ENCODE data around the gene SLC22A31.
A peak's percentile ranks its signal among the peaks of the same experiment; 100 is the strongest.
"Not testable (repeated sequence)": the region's sequence is repeated elsewhere in the genome, so short reads cannot be mapped to it uniquely, and the experiment has no call there.

Gene SLC22A31

DNA sequence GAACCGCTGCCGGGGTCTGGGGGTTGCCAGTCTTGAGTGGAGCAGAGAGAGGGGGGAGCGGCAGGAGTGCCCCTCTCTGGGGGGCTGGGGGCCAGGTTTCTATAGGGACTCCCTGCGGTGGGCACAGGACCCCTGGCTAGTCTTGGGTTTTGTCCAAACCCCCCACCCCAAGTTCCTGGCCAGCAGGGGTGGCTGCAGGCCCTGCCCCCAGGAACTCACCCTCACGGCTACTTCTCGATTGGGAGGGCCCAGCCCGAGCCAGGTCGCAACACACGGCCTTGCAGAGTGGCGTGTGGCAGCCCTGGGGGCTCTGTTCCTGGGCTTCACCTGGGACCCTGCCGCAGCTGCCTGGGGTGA lies 28.2 kb downstream of the SLC22A31 start:
- TF ChIP-seq FOXP2 (optimal IDR thresholded peaks at IDR 0.05; ENCODE audit: control extremely low read depth, extremely low read length, insufficient read depth) (no peak), EZH2 (IDR thresholded peaks at IDR 0.05) (no peak), POLR2AphosphoS5 (IDR thresholded peaks at IDR 0.05; ENCODE audit: borderline replicate concordance, low read depth, low read length) (no peak)
- no peaks in the 10 kb centered on the region for H3K9me3 ChIP-seq (ENCODE audit: low read depth, low read length)
- no peak for DNase-seq (ENCODE audit: low read depth, low spot score)
- no peak overlapping the region for H3K4me3 ChIP-seq
- H3K9ac ChIP-seq (ENCODE audit: insufficient read length): no peak overlapping the region
- H3K27ac ChIP-seq: no peak overlapping the region
- no peaks in the 10 kb centered on the region for H3K36me3 ChIP-seq (ENCODE audit: insufficient read depth, low read length)

GRCh38 chr16:89171216-89172170 lies 28.8 kb downstream of the SLC22A31 start, which contains the start of gene CDH15:
TSS of gene CDH15 (plus strand) at chr16:89171748. CDS start at chr16:89171832, 84 bp downstream.
- Histone ChIP-seq H3K9me3 (ENCODE audit: low read depth, low read length) (no peaks in the 10 kb centered on the region), H3K36me3 (ENCODE audit: insufficient read depth, low read length) (no peaks in the 10 kb centered on the region), H3K27ac (no peak within 1 kb of the TSS), H3K4me3 (peak within 1 kb of the TSS; percentile 30; the same call in 1 of the 2 replicates), H3K9ac (ENCODE audit: insufficient read length) (no peak within 1 kb of the TSS)
- no peak for TF ChIP-seq FOXP2 (optimal IDR thresholded peaks at IDR 0.05; ENCODE audit: control extremely low read depth, extremely low read length, insufficient read depth)
- TF ChIP-seq EZH2 (IDR thresholded peaks at IDR 0.05): no peak
- no peak for TF ChIP-seq POLR2AphosphoS5 (IDR thresholded peaks at IDR 0.05; ENCODE audit: borderline replicate concordance, low read depth, low read length)
- DNase-seq (ENCODE audit: low read depth, low spot score): no peak

DNA sequence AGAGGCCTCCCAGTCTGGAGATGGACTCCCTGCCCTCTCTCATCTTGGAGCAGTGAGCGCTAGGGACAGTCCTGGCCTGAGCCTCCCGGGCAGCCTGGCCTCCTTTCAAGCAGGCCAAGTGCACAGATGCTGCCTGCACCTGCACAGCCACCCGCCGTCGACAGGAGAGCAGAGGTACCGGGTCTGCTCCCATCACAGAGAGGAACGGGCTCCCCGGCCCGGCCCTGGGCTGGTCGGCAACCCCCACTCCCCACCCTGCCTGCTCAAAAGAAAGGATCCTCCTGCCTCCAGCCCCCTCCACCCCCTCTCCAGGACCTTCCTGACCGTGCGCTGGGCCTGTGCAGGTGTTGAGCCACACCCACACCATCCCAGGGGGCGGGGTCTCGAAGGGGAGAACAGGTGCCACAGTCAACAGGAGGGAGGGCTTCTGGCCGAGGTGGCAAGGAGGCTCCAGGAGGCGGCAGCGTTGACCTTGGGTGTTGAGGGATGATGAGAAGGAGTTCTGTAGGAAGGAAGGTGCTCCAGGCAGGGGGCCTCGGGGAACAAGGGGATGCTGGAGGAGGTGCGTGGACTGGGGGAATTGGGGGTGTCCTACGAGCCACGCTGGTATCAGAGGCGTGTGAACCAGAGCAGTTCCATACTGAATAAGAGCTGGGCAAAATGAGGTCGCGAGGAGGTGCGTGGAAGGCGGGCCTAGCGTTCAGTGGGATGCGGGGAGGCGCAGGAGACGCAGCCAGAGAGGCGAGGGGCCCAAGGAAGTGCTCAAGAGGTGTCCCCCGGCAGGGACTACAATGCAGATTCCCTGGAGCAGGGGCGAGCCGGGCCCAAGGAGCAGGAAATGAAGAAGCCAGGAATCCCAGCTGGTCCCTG lies 29.8 kb downstream of the SLC22A31 start:
- TF ChIP-seq FOXP2 (optimal IDR thresholded peaks at IDR 0.05; ENCODE audit: control extremely low read depth, extremely low read length, insufficient read depth) (no peak), POLR2AphosphoS5 (IDR thresholded peaks at IDR 0.05; ENCODE audit: borderline replicate concordance, low read depth, low read length) (no peak)
- Histone ChIP-seq H3K9ac (ENCODE audit: insufficient read length) (no peak overlapping the region), H3K27ac (no peak overlapping the region)

DNA sequence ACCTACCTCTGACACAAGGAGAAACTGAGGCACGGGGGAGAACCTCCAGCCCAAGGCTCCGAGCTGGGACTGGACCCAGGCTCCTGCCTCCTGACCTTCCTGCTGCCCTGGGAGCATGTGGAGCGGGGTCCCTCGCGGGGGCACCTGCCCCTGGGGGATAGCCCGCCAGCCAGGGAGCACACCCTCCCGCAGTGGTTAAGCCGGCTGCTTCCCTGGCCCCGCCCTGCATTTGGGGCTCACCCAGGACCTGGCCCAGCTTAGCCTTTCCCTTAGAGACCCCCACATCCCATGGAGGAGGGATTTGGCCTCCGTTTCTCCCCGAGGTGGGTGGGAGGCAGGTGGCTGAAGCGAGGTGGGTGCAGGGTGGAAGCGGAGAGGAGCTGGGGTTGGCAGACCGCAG lies 30.6 kb downstream of the SLC22A31 start:
- H3K36me3 ChIP-seq (ENCODE audit: insufficient read depth, low read length): no peaks in the 10 kb centered on the region
- no peaks in the 10 kb centered on the region for H3K9me3 ChIP-seq (ENCODE audit: low read depth, low read length)
- TF ChIP-seq POLR2AphosphoS5 (IDR thresholded peaks at IDR 0.05; ENCODE audit: borderline replicate concordance, low read depth, low read length): no peak
- TF ChIP-seq EZH2 (IDR thresholded peaks at IDR 0.05): no peak
- TF ChIP-seq FOXP2 (optimal IDR thresholded peaks at IDR 0.05; ENCODE audit: control extremely low read depth, extremely low read length, insufficient read depth): no peak
- H3K9ac ChIP-seq (ENCODE audit: insufficient read length): no peak overlapping the region
- DNase-seq (ENCODE audit: low read depth, low spot score): no peak
- no peak overlapping the region for H3K27ac ChIP-seq
- H3K4me3 ChIP-seq: no peak overlapping the region

More for the DNA sequence above, 29.8 kb downstream of the SLC22A31 start:
- Histone ChIP-seq H3K36me3 (ENCODE audit: insufficient read depth, low read length) (no peaks in the 10 kb centered on the region), H3K9me3 (ENCODE audit: low read depth, low read length) (no peaks in the 10 kb centered on the region), H3K4me3 (peak overlapping the region; percentile 30; the same call in 1 of the 2 replicates)
- DNase-seq (ENCODE audit: low read depth, low spot score): no peak

DNA sequence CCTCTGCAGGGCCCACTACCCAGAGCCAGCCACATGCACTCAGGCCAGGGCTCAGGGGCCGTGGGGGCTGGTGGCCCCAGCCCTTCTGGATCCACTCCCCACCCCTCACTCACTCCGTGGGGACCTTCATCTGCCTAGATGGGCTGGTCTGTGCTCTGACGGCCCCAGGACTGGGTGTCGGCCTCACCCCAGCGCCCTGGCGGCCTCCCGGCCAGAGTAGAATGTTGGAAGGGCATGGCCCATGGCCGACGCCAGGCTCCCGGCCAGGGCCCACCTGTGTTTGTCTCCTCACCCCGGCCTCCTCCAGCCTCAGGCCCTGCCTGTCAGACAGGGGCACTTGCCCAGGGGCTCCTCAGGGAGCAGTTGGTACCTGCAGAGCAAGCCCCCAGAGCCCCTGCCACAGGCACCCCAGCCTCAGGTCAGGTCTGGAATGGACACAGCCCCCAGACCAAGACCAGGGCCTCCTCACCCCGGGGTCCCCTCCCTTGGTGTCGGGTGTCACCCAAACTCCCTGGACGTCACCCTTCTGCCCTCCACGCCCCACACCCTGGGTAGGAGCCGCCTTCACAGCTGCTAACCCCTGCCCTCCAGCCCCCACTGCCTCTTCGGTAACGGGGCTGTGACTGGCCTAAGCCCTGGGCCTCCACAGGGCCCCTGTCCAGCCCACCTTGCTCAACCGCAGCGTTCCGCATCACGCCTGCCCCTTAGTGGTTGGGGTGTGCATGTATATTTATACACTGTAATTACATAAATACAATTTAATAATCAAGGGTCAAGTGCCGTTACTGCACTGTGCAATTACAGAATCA lies 31.8 kb downstream of the SLC22A31 start:
- no peak overlapping the region for H3K27ac ChIP-seq
- no peak overlapping the region for H3K9ac ChIP-seq (ENCODE audit: insufficient read length)
- no peaks in the 10 kb centered on the region for H3K9me3 ChIP-seq (ENCODE audit: low read depth, low read length)
- no peak for DNase-seq (ENCODE audit: low read depth, low spot score)
- no peaks in the 10 kb centered on the region for H3K36me3 ChIP-seq (ENCODE audit: insufficient read depth, low read length)
- no peak overlapping the region for H3K4me3 ChIP-seq
- TF ChIP-seq POLR2AphosphoS5 (IDR thresholded peaks at IDR 0.05; ENCODE audit: borderline replicate concordance, low read depth, low read length) (no peak), FOXP2 (optimal IDR thresholded peaks at IDR 0.05; ENCODE audit: control extremely low read depth, extremely low read length, insufficient read depth) (no peak), EZH2 (IDR thresholded peaks at IDR 0.05) (no peak)

DNA sequence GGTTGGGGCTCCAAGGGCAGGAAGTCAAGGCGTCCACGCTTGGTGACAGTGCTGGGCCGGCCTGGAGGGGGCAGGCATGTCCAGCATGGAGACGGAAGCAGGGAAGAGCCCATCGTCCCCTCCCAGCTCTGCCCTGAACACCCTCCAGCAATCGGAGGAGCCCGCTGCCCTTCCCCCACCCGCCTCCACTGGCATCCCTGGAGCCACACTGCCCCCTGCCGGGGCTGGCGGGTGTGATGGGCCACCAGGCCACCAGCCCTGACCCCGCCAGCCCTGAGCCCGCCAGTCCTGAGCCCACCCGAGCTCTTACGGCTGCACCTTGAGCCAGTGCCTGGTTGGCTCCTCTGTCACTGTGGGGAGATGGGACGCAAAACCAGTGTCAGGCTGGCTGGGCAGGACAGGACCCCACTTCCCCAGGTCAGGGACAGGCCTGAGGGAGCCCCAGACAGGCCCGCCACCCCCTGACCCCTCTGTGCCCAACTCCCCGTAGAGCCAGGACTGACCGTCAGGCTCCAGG lies 32.9 kb downstream of the SLC22A31 start:
- no peak overlapping the region for H3K27ac ChIP-seq
- H3K4me3 ChIP-seq: no peak overlapping the region
- H3K9ac ChIP-seq (ENCODE audit: insufficient read length): no peak overlapping the region
- TF ChIP-seq POLR2AphosphoS5 (IDR thresholded peaks at IDR 0.05; ENCODE audit: borderline replicate concordance, low read depth, low read length) (no peak), EZH2 (IDR thresholded peaks at IDR 0.05) (no peak), FOXP2 (optimal IDR thresholded peaks at IDR 0.05; ENCODE audit: control extremely low read depth, extremely low read length, insufficient read depth) (no peak)
- H3K36me3 ChIP-seq (ENCODE audit: insufficient read depth, low read length): no peaks in the 10 kb centered on the region
- no peak for DNase-seq (ENCODE audit: low read depth, low spot score)
- H3K9me3 ChIP-seq (ENCODE audit: low read depth, low read length): no peaks in the 10 kb centered on the region

- H3K27ac ChIP-seq: no peak overlapping the region
- DNase-seq (ENCODE audit: low read depth, low spot score): no peak
- H3K9ac ChIP-seq (ENCODE audit: insufficient read length): no peak overlapping the region
- no peaks in the 10 kb centered on the region for H3K9me3 ChIP-seq (ENCODE audit: low read depth, low read length)
- TF ChIP-seq EZH2 (IDR thresholded peaks at IDR 0.05) (no peak), FOXP2 (optimal IDR thresholded peaks at IDR 0.05; ENCODE audit: control extremely low read depth, extremely low read length, insufficient read depth) (no peak)
- H3K4me3 ChIP-seq: no peak overlapping the region
- no peaks in the 10 kb centered on the region for H3K36me3 ChIP-seq (ENCODE audit: insufficient read depth, low read length)
Measured at GRCh38 chr16:89166696-89167424, 33.5 kb downstream of the SLC22A31 start.

- not testable (repeated sequence) for H3K9ac ChIP-seq (ENCODE audit: insufficient read length); H3K27ac ChIP-seq
Measured at GRCh38 chr16:89165681-89165979, 34.7 kb downstream of the SLC22A31 start.

More at GRCh38 chr16:89165681-89165979, 34.7 kb downstream of the SLC22A31 start:
- not testable (repeated sequence) for H3K4me3 ChIP-seq; H3K36me3 ChIP-seq (ENCODE audit: insufficient read depth, low read length); H3K9me3 ChIP-seq (ENCODE audit: low read depth, low read length); DNase-seq (ENCODE audit: low read depth, low spot score)

All from SK-N-MC (cell line).